HCT116 (cell line): Measurements from ENCODE around the gene CASZ1. TPM values are rescaled to one million over a fixed set of nuclear protein-coding genes. Genes with fewer than 3 reads are reported as not detected.

Experiments
- ATAC-seq: fragments of 200-7000 bp; cut with Tn5 transposase; 2 replicates; pipeline ENCODE4 v1.9.1; 2020; ENCODE audit warnings: mild to moderate bottlenecking, moderate library complexity
- BruUV-seq: library from RNA; stranded (reverse); fragments of 400-500 nt; replicated peaks from 2 replicates; lab custom pipeline; 2021; lab: Mats Ljungman, UMichigan
- CTCF ChIA-PET: fragments of 300-600 bp; sonication (Branson Sonifier 250); formaldehyde crosslinking; loops from one replicate; lab custom pipeline; 2021; ENCODE audit warnings: antibody characterized with exemption; lab: Charles Lee
- POLR2A ChIA-PET: fragments of 300-600, 350-600 bp; sonication (Branson Sonifier 250); formaldehyde crosslinking; loops from one replicate; lab custom pipeline; 2021; ENCODE audit warnings: antibody characterized with exemption; lab: Charles Lee
- RAD21 ChIA-PET, 2 experiments: fragments of 300-600 bp; sonication (Branson Sonifier 250); formaldehyde crosslinking; loops; one replicate each; lab custom pipeline; 2023; ENCODE audit warnings: low total read pairs in 2 of 2; ENCODE audit not compliant: uncharacterized antibody in 2 of 2, unreplicated experiment in 2 of 2, low non-redundant PET in 1 of 2; lab: Charles Lee
- DNase-seq: peaks from one replicate; pipeline ENCODE4 v3.0.0-alpha.2; 2010; ENCODE audit warnings: low read depth, low spot score
- H2AFZ ChIP-seq: fragments of 200-600 bp; shearing (Covaris generic), sonication (generic); 2 replicates; pipeline ENCODE4 v1.6.1; 2017; ENCODE audit warnings: low read depth, mixed run types, mixed read lengths, antibody characterized with exemption, low read length; ENCODE audit not compliant: poor library complexity, severe bottlenecking
- H3K27ac ChIP-seq: 2 replicates; pipeline ENCODE4 v1.5.1; 2012; ENCODE audit warnings: low read depth, low read length
- H3K27me3 ChIP-seq: fragments of 200-600 bp; sonication (generic); 2 replicates; pipeline ENCODE4 v1.6.1; 2016; ENCODE audit warnings: mixed run types, low read length, mixed read lengths; ENCODE audit not compliant: insufficient read depth
- H3K36me3 ChIP-seq, 2 experiments: fragments of 200-500 bp in 1 of 2; fragments of 200-600 bp in 1 of 2; sonication (Bioruptor generic) in 1 of 2; sonication (generic) in 1 of 2; 2 replicates each; pipeline versions ENCODE4 v1.5.1 to v1.6.1; 2014 to 2016; ENCODE audit warnings: low read length in 2 of 2, inconsistent platforms in 1 of 2, mixed read lengths in 1 of 2, mixed run types in 1 of 2; ENCODE audit not compliant: insufficient read depth in 2 of 2, control insufficient read depth in 1 of 2
- H3K4me1 ChIP-seq, 2 experiments: fragments of 200-600 bp in 1 of 2; sonication (generic) in 1 of 2; 2 replicates each; pipeline versions ENCODE4 v1.5.1 to v1.6.1; 2012 to 2017; ENCODE audit warnings: low read length in 2 of 2, inconsistent platforms in 1 of 2, mild to moderate bottlenecking in 1 of 2, mixed read lengths in 1 of 2, mixed run types in 1 of 2, moderate library complexity in 1 of 2; ENCODE audit not compliant: insufficient read depth in 2 of 2, control insufficient read depth in 1 of 2
- H3K4me2 ChIP-seq: fragments of 200-600 bp; sonication (generic); 2 replicates; pipeline ENCODE4 v1.6.1; 2017; ENCODE audit warnings: mixed run types, low read length, mixed read lengths
- H3K4me3 ChIP-seq, 2 experiments: fragments of 200-600 bp in 1 of 2; sonication (generic) in 1 of 2; replicated peaks in 1 of 2; 2 replicates each; pipeline ENCODE4 v1.5.1; 2011 to 2016; ENCODE audit warnings: low read length in 2 of 2, control low read depth in 1 of 2, low read depth in 1 of 2, mild to moderate bottlenecking in 1 of 2, mixed read lengths in 1 of 2, mixed run types in 1 of 2
- H3K79me2 ChIP-seq: fragments of 200-600 bp; sonication (generic); 2 replicates; pipeline ENCODE4 v1.6.1; 2017; ENCODE audit warnings: mild to moderate bottlenecking, mixed run types, low read length, moderate library complexity, mixed read lengths; ENCODE audit not compliant: insufficient read depth
- H3K9ac ChIP-seq: fragments of 200-600 bp; sonication (generic); 2 replicates; pipeline ENCODE4 v1.6.1; 2016; ENCODE audit warnings: low read length, mixed read lengths
- H3K9me2 ChIP-seq: fragments of 200-600 bp; sonication (generic), shearing (Covaris generic); 2 replicates; pipeline ENCODE4 v1.6.1; 2017; ENCODE audit warnings: mixed run types, mild to moderate bottlenecking, moderate library complexity; ENCODE audit not compliant: insufficient read depth
- H3K9me3 ChIP-seq, 2 experiments: fragments of 200-500 bp in 1 of 2; fragments of 200-600 bp in 1 of 2; sonication (Bioruptor generic) in 1 of 2; sonication (generic) in 1 of 2; 2 replicates each; pipeline ENCODE4 v1.6.1; 2014 to 2017; ENCODE audit warnings: low read length in 2 of 2, mixed read lengths in 2 of 2, inconsistent platforms in 1 of 2, low read depth in 1 of 2, mild to moderate bottlenecking in 1 of 2, mixed run types in 1 of 2, moderate library complexity in 1 of 2; ENCODE audit not compliant: control insufficient read depth in 1 of 2, insufficient read depth in 1 of 2
- H4K20me1 ChIP-seq: fragments of 200-600 bp; sonication (generic), shearing (Covaris generic); 2 replicates; pipeline ENCODE4 v1.6.1; 2017; ENCODE audit warnings: mixed run types, mild to moderate bottlenecking, moderate library complexity; ENCODE audit not compliant: insufficient read depth
- CBX3 ChIP-seq: IDR thresholded peaks from 2 replicates; pipeline ENCODE4 v1.6.1; 2012; ENCODE audit warnings: low read depth
- CEBPB ChIP-seq: IDR thresholded peaks from 2 replicates; pipeline ENCODE4 v1.6.1; 2012; ENCODE audit warnings: low read depth
- CTCF ChIP-seq, 3 experiments: fragments of 200-600 bp in 1 of 3; sonication (generic) in 1 of 3; IDR thresholded peaks in 2 of 3; conservative IDR thresholded peaks in 1 of 3; 2 replicates each; pipeline ENCODE4 v1.5.1; 2012 to 2017; ENCODE audit warnings: low read depth in 2 of 3, low read length in 2 of 3, antibody characterized with exemption in 1 of 3, borderline replicate concordance in 1 of 3, control low read depth in 1 of 3, mild to moderate bottlenecking in 1 of 3, mixed read lengths in 1 of 3, mixed run types in 1 of 3, moderate library complexity in 1 of 3; ENCODE audit not compliant: insufficient read depth in 1 of 3
- FOSL1 ChIP-seq: IDR thresholded peaks from 2 replicates; pipeline ENCODE4 v1.6.1; 2012; ENCODE audit warnings: low read depth
- MAX ChIP-seq: IDR thresholded peaks from 2 replicates; pipeline ENCODE4 v1.6.1; 2012
- RAD21 ChIP-seq: IDR thresholded peaks from 2 replicates; pipeline ENCODE4 v1.6.1; 2012; ENCODE audit warnings: low read depth, mild to moderate bottlenecking
- SIN3A ChIP-seq: IDR thresholded peaks from 2 replicates; pipeline ENCODE4 v1.6.1; 2012; ENCODE audit warnings: low read depth
- SP1 ChIP-seq: IDR thresholded peaks from 2 replicates; pipeline ENCODE4 v1.6.1; 2012; ENCODE audit warnings: low read depth
- TCF7L2 ChIP-seq: IDR thresholded peaks from 2 replicates; pipeline ENCODE4 v1.7.0; 2011; ENCODE audit warnings: borderline replicate concordance, inconsistent platforms; ENCODE audit not compliant: insufficient read depth, insufficient read length; ENCODE audit errors: extremely low read depth
- ZBTB33 ChIP-seq: IDR thresholded peaks from 2 replicates; pipeline ENCODE4 v1.6.1; 2011; ENCODE audit warnings: mild to moderate bottlenecking, low read length, moderate library complexity; ENCODE audit not compliant: insufficient replicate concordance; ENCODE audit errors: extremely low read depth
- intact Hi-C: fragments of 100-400 bp; cut with micrococcal nuclease; formaldehyde crosslinking; loops from 2 replicates; pipeline ENCODE4 v1.10.0; 2022
- total RNA-seq: library from RNA; stranded (reverse); gene quantifications from one replicate; pipeline ENCODE4 v1.2.1, GENCODE V29; 2021; ENCODE audit not compliant: unreplicated experiment

The CASZ1 gene
- total RNA-seq, 1 experiment from 2014 or later = 7.7 TPM

GRCh38 chr1:10634075-10634427 lies 162.4 kb downstream of the CASZ1 start:
- Histone ChIP-seq H3K4me1 (peaks cover 0 to 7% of the 10 kb centered on the region in 2 experiments; a peak in 1 of 4 replicates), H3K9me2 (no peaks in the 10 kb centered on the region), H3K9me3 (no peaks in the 10 kb centered on the region), H3K27ac (no peak overlapping the region), H3K9ac (no peak overlapping the region), H3K36me3 (no peaks in the 10 kb centered on the region), H3K79me2 (no peaks in the 10 kb centered on the region), H4K20me1 (no peaks in the 10 kb centered on the region), H2AFZ (no peak overlapping the region), H3K4me3 (no peak overlapping the region), H3K4me2 (no peak overlapping the region), H3K27me3 (no peaks in the 10 kb centered on the region)
- no peak for DNase-seq
- ChIA-PET CTCF (no interaction called here), RAD21 (no interaction called here), POLR2A (no interaction called here)
- TF ChIP-seq MAX (no peak), FOSL1 (no peak), CBX3 (no peak), CEBPB (no peak), CTCF (IDR thresholded peaks at IDR 0.05 in 2 of 3, conservative IDR thresholded peaks at IDR 0.05 in 1 of 3; ENCODE audit: borderline replicate concordance in 1 of 3, insufficient read depth in 1 of 3, low read depth in 2 of 3, low read length in 2 of 3) (no peak), SIN3A (no peak), TCF7L2 (no peak), ZBTB33 (no peak), SP1 (no peak), RAD21 (no peak)
- intact Hi-C loops = no loop called here
- no TSS peak for BruUV-seq
- ATAC-seq = no peak
